ENCODE data around the gene SORL1.

DNA sequence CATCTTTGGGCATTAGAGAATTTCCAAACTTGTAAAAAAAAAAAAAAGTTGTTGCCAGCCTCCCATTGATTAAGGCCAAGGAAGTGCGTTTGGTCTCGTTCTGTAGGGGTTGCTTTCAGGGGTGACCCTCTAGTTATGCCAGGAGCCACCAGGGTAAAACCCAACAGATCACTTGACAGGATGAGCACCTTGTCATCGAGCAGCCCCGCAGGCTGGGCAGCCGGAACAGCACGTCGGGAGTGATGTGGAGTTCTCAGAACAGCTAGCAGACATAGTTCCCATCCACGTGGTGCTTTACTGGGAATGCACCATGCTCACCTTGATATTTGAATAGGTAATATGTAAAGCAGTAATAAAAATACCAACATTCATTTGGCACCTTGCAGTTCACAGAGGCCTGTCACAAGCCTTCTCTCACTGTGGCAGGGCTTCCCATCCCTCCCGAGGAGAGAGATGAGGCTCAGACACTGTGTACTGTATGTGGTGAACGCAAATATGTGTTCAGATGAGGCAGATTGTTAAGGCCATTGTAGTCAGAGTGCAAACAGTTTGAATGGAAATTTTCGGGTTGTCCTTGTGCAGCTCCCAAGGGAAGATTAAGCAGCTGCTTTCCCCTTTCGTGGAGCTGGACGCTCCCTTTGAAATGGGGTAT, 71.6 kb downstream of the SORL1 start:
- TF ChIP-seq POLR2A (IDR thresholded peaks at IDR 0.05; ENCODE audit: low read depth, low read length) = no peak
- TF ChIP-seq POLR2AphosphoS5 (IDR thresholded peaks at IDR 0.05; ENCODE audit: low read depth, low read length) = no peak
- no peak for TF ChIP-seq TAF1 (IDR thresholded peaks at IDR 0.05; ENCODE audit: borderline replicate concordance, low read depth, low read length)
